Stimulated activated CD4-positive, alpha-beta T cell treated with anti-CD3 and anti-CD28 coated beads, Interleukin-1b, Interleukin-23, amount 100 ng/mL, for 4 hours (primary cell): ENCODE data around the gene ZNF783.
"Not testable (repeated sequence)": the region's sequence is repeated elsewhere in the genome, so short reads cannot be mapped to it uniquely, and the experiment has no call there.

ENCODE experiments used
- DNase-seq, 2 donors: peaks; one replicate each; pipeline ENCODE4 v3.0.0-alpha.2; 2020; ENCODE audit warnings: low read depth in 2 of 2

Gene ZNF783

GRCh38 chr7:149300620-149301285 is 38.8 kb downstream of the ZNF783 start:
- DNase-seq: no peak

GRCh38 chr7:149302222-149302621 is 40.2 kb downstream of the ZNF783 start:
- DNase-seq: no peak

- no peak for DNase-seq
These were observed 40.9 kb downstream of the ZNF783 start for GRCh38 chr7:149302865-149303264.

GRCh38 chr7:149304006-149304405 is 42.0 kb downstream of the ZNF783 start:
- no peak for DNase-seq

- DNase-seq: no peak
These were observed 44.9 kb downstream of the ZNF783 start for GRCh38 chr7:149306854-149307253.

- no peak for DNase-seq
These were observed 45.9 kb downstream of the ZNF783 start for GRCh38 chr7:149307775-149308501.

- no peak for DNase-seq
These were observed 48.3 kb downstream of the ZNF783 start for GRCh38 chr7:149310113-149310836.

GRCh38 chr7:149310990-149311573 is 49.1 kb downstream of the ZNF783 start:
- no peak for DNase-seq

- no peak for DNase-seq
These were observed 52.0 kb downstream of the ZNF783 start for GRCh38 chr7:149313981-149314380.

GRCh38 chr7:149316606-149317005 is 54.6 kb downstream of the ZNF783 start:
- no peak for DNase-seq

- DNase-seq: no peak
These were observed 55.5 kb downstream of the ZNF783 start for GRCh38 chr7:149317496-149317895.

- DNase-seq: no peak
These were observed 56.1 kb downstream of the ZNF783 start for GRCh38 chr7:149317986-149318672.

GRCh38 chr7:149319376-149319775 is 57.4 kb downstream of the ZNF783 start:
- no peak for DNase-seq

GRCh38 chr7:149320313-149321124 is 58.5 kb downstream of the ZNF783 start:
- DNase-seq: no peak

GRCh38 chr7:149321125-149321905 is 59.3 kb downstream of the ZNF783 start:
- not testable (repeated sequence) for DNase-seq

- DNase-seq: no peak
These were observed 60.1 kb downstream of the ZNF783 start for GRCh38 chr7:149321978-149322541.

- DNase-seq: no peak
These were observed 60.7 kb downstream of the ZNF783 start for GRCh38 chr7:149322737-149323136.

GRCh38 chr7:149325248-149325647 is 63.3 kb downstream of the ZNF783 start:
- DNase-seq: no peak

- no peak for DNase-seq
These were observed 67.3 kb downstream of the ZNF783 start for GRCh38 chr7:149329265-149329664.
